GM21723 (cell line): Measurements from ENCODE around the gene WNT10A.

Experiments
- ATAC-seq: cut with Tn5 transposase; IDR thresholded peaks from one replicate; pipeline ENCODE4 v1.9.1; 2021; ENCODE audit warnings: mild to moderate bottlenecking, moderate library complexity; ENCODE audit not compliant: unreplicated experiment

Gene WNT10A

DNA sequence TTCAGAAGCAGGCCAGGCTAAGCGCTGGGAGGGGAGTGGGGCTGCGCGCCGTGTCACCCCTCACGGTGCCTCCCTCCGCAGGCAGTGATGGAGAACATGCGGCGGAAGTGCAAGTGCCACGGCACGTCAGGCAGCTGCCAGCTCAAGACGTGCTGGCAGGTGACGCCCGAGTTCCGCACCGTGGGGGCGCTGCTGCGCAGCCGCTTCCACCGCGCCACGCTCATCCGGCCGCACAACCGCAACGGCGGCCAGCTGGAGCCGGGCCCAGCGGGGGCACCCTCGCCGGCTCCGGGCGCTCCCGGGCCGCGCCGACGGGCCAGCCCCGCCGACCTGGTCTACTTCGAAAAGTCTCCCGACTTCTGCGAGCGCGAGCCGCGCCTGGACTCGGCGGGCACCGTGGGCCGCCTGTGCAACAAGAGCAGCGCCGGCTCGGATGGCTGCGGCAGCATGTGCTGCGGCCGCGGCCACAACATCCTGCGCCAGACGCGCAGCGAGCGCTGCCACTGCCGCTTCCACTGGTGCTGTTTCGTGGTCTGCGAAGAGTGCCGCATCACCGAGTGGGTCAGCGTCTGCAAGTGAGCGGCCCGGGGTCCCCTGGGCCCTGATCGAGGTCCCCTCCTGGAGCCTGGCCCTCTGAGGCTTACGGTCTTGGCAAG lies 12.2 kb downstream of the WNT10A start:
- ATAC-seq: peak; percentile 44

DNA sequence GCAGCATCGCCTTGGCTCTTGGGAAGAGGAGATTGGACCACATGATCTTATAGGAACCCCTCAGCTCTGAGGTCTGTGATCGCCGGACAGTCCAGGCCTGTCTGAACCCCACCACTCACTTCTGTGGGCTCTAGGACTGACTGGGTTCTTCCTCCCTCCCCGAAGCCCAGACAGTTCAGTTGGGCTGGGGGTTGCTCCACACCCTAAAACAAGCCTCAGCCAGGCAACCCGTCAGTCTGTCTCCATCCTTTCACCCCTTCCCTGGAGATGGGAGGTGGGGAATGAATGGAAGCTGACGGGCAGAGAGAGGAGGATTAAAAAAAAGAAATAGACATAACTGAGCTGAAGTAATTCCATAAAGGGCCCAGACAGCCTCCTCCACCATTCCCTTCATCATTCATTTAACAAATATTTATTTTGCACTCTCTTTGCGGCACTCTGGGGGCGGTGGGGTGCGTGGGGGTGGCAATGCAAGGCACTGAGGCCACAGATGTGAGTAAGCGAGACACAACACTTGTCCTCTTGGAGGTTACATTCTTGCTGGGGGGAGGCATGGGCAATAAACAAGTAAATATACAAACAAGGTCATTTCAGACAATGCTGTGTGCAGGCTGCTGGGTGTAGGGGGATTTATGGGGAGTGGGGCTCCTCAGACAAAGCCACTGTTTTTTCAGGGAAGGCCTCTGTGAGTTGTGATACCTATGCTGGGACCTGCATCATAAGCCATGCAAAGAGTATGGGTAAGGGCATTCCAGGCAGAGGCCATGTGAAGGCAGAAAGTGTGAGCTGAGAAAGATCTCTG lies 12.9 kb downstream of the WNT10A start:
- ATAC-seq: no peak

DNA sequence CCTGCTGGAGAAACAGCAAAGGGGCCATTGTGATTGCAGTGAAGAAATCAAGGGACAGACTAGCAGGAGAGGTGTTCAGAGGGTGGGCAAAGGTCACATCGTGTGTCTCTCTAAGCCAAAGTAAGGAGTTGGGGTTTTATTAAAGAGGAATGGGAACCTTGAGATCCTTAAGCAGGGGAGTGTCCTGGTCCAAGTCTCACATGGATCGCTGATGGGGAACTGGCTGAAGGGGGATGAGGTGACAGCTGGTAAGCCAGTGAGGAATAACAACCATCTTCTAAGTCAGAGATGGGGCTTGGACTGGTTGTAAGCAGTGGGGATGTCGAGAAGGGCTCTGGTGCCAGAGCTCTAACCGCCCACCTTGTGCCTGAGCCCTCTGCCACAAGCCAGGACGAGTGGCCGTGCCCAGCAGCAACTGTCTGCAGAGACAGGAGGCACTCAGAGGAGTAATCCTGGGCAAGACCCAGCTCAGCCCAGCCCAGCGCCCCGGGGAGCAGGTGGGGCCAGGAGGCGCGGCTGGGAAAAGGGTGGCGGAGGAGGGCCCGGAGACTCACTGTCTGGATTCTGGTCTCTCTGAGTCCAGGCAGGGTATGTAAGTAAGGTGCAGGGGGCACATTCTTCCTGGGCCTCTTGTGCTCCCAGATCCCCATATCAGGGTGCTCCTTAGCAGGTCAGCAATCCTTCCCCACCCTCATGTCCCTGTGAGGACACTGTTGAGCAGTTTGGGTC lies 13.7 kb downstream of the WNT10A start:
- ATAC-seq: no peak

DNA sequence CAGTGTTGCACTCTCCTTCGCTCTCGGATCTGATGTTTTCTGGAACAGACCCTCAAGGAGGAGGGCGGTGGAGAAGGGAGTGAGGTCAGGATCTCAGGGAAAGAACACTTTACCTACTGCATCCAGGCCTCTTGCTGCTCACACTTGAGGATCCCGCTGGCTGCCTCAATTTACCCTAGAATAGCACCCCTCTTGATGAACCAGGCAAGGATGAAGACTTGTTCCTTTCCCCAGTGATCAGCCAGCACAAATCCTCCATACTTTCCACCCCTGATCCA lies 14.2 kb downstream of the WNT10A start:
- ATAC-seq: no peak

DNA sequence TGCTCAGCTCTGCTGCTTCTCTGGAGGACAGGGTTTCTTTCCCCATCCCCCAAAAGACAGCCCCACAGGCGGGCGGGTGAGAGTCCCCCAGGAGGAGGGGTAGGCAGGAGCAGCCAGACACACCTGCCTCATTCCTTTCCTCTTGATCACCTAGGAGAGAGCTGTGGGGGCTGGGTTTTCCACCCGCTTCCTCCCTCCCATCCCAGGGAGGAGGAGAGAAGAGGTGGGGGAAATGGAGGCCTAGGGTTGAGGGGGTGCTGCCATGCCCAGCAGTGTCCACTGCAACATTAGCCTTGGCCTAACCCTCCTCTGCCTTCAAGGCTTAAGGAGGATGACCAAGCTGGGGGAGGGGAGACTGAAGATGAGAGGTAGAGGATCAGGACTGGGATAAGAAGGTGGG lies 14.7 kb downstream of the WNT10A start:
- ATAC-seq: no peak

DNA sequence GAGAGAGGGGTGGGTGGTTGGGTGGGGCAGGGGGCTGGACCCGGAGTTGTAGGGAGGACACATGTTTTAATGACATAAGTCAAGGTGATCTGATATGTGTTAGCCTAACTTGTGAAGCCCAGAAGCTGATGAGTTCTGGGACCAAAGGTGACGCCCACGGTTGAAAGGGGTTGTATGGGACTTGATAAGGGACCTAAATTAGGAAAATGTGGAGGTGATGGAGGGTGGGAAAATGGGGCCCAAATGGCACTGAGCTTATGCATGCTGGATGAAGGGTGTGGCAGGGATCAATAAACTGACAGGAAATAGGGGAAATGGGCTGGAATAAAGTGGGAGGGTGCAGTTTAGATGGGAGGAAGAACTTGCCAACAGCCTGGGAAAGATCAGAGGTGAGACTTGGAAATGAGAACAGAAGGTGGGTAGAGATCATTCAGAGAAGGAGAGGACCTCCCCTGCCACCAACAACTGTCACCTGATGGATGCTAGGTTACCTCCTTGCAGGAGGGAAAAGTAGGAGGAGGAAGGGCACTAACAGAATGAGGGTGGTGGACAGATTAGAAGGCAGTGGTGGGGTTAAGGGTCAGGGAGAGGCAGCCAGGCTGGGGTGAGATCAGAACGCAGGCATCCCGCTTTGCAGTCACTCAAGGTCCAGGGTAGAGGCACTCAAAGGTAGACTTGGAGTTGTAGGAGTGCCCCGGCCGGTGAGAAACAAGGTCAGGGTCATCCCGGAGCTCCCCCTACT lies 15.3 kb downstream of the WNT10A start:
- ATAC-seq: peak; percentile 14

DNA sequence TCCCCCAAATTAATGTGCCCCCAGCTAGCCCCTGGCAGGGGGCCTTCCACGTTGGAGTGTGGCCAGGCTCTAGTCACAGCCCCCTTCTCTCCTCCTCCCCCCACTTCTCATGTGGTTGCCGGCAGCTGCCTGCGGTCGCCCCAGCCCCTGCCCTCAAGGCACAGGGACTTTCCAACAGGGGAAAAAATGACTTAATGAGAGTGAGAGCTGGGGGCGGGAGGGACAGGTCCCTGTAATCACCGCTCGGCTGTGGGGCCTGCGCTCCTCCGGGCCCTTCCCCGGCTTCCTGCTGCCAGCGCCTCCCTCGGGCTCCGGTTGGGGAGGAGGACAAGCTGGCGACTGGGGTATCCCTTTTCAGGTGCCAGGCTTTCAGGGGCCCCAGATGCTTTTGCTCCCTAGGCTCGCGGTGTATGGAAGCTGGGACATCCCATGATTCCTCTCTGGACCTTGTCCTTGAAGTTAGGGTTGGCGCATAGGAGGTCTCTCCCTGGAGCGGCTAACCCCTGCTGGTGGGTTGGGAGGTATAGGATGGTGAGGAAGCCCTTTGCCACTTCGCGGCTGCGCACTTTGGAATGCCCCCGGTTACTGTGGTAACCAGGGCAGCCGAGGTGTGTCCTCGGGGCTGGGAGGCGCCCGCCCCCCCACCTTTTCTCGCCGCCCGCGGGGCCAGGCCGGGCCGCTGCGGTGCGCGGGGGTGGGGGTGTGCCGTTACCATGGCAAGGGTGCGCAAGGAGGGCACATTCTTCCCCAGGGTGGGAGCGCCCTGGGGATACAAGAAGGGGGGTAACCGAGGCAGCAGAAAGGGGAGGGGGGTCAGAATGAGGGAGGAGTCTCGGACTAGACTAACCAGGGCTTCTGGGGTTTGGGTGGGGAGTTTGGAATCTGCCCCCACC lies 16.1 kb downstream of the WNT10A start:
- peak; percentile 58 for ATAC-seq

DNA sequence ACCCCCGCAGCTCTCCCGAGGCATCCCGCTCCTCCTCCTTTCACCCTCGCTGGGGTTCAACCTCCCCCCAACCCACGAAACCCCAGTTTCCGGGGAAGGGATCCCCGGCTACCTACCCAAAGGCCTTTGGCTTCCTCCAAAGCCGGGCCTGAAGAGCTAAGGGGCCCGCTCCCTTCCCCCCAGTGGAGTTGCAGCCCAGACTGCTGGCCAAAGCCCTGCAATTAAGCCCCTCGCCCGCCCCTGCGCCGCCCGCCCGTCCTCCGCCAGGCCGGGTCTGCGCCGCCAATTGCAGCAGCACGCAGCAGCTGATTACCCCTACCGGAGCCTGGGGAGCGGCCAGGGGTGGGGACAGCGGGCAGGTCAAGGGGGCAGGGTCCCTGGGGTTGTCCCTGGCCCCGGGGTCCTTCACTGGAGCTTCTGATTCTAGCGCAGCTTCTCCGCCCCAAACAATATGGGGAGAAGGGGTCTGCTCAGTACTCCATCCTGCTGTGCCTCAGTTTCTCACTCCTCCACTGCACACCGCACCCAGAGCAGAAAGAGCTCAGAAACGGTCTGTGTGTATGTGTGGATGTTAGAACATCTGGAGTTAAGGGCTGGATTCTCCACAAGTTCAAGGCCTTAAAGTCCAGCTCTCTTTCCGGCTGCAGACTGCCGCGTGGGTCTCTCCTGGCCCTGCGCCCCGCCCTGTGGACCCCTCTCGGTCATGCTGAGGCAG lies 16.9 kb downstream of the WNT10A start:
- no peak for ATAC-seq

DNA sequence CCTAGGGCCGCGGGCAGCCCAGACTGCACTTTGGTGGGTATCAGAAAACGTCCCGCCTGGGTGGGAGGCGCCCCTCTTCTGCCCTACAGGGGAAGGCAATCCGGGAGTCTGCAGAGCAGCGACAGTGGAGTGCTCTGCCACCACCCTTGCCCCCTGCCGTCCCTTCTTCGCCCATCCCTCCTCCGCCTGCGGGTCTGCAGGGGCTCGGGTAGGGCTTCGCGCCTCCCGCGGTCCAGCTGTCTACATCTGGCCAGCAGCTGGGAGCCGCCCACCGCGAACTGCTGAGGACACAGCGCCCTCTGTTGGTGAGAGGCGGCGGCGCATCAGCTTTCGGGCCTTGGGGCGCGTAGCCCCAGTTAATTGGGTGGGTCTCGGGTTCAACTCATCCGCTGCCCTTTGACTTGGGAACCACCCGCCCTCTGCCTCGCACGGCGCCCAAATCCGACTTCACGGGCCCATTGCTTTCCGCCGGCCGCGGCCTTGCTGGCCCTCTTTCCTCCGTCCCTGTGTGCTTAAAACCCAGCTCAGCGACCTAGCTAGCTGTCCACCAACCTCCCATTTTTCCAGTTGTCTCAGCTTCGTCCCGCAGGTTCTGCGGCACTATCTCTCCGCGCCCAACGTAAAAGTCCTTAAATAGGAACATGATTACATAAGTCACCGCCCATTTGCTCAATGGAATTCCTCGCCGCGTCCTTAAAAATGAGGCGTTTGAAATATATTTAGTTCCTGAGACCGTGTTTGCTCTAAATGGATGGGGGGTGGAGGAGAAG lies 17.6 kb downstream of the WNT10A start:
- ATAC-seq: peak; percentile 43

DNA sequence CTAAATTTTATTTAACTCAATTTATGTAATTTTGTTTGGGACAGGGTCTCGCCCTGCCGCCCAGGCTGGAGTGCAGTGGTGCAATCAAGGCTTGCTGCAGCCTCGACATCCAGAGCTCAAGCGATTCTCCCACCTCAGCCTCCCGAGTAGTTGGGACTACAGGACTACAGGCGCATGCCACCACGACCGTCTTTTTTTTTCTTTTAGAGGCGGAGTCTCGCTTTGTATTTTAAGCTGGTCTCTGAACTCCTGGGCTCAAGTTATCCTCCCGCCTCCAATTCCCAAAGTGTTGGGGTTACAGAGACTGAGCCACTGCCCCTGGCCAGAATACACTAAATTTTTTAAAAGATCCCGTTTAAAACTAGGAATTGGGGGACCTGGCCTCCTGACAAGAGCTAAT lies 18.5 kb downstream of the WNT10A start:
- ATAC-seq: no peak

DNA sequence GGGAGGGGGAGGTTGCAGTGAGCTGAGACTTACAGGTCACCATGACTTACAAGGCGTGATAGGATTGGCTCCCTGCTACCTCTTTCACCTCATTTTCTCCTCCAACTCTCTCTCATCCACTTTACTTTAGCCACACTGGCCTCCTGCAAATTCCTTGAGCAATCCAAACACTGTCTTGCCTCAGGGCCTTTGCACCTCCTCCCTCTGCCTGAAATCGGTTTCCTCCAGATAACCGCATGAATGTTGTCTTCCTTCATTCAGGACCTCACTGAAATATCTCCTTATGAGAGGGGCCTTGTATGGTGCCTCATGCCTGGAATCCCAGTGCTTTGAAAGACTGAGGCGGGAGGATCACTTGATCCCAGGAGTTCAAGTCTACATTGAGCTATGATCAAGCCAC lies 21.8 kb downstream of the WNT10A start:
- ATAC-seq: no peak

DNA sequence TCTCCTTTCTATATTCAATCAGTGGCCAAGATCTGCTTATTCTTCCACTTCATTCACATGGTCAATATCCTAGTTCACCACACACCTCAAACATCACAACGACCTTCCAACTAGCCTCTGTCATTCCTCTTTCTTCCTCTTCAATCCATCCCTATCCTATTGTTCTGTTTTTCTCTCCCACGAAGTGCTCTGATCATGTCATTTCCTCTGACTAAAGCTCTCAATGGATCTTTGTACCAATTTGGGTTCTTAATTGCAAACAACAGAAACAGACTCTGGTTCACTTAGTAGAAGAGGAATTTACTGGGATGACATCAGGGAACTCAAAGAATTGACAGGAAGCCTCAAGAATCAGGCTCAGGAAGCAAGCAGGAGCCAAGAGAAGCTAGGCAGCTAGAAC lies 23.5 kb downstream of the WNT10A start:
- no peak for ATAC-seq

DNA sequence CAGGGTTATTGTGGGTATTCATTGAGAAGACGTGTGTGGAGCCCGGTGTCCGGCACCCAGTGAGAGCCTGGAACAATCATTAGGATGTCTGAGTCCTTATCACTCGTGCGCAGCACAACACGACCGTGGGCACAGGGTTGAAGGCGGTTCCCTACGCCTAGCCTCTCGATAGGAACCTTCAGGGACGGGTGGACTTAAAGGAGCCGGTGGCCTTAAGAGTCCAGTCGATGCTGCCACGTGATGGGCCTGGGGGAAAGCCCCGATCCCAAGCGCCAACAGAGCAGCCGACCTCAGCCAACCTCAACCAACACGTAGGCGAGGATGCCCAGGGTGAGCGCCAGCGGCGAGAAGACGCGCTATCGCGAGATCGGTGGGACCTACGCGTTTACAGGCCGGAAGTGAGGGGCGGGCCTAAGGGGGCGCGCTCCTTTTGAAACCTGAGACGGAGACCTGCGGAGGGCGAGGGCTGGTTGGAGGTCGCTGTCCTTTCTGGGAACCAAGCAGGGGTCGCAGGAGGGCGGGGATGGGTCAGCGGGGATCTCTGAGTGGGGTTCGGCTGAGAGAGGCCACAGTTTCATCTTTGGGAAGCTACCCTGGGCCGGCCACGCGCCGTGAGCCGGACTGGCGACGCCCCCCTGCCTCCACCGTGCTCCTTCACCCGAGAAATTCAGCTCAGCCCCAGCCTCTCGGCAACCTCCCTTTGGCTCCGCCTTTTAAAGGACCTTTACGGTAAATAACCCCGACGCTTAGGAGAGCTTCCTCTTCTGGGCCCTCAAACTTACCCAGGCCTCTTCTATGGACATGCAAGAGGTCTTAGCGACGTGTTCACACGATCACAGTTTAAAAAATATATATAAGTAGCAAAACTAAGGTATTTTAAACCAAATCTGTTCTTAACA lies 28.3 kb downstream of the WNT10A start:
- peak; percentile 95 for ATAC-seq

DNA sequence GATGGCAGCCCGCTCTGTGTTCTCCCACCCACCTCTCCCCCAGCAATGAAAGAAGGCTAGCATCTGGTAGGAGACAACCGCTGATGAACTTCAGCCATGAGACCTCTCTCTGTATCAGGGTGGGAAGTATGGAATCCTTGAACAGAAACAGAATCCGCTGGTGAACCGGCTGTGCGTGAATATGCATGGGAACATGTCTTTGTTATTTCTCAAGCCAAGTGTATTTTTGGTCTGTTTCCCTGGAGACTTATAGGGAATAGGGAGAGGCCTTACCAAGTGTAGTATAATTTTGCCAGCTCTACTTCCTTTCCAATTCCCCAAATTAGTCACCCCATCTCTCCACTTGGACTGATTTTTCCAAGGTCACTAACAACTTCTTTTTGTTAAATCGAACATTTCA lies 30.1 kb downstream of the WNT10A start:
- ATAC-seq: no peak

DNA sequence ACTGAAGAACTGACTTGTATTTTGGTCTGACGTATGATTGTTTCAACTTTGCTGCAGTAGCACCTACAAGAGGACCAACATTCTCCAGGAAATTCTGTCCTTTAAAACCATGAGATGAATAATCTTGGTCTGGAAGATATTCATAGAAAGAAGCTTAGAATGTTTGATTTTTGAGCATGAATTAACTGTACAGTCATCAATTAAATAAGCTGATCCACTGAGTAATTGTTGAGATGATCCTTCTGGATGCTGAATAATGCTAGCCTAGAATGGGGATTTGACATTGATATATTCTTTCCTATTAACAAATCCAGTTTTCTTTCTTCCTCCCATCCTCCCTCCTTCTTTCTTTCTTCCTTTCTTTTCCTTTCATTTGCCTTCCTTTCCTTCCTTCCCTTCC lies 39.9 kb downstream of the WNT10A start:
- no peak for ATAC-seq

DNA sequence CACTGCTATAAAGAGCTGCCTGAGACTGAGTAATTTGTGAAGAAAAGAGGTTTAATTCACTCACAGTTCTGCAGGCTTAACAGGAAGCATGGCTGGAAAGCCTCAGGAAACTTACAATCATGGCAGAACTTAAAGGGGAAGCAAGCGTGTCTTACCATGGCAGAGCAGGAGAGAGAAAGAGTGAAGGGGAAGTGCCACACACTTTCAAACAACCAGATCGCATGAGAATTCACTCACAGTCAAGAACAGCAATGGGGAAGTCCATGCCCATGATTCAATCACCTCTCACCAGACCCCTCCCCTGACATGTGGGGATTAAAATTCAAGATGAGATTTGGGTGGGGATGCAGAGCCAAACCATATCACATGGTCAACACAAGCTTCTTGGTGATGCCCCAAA lies 44.1 kb downstream of the WNT10A start:
- no peak for ATAC-seq

DNA sequence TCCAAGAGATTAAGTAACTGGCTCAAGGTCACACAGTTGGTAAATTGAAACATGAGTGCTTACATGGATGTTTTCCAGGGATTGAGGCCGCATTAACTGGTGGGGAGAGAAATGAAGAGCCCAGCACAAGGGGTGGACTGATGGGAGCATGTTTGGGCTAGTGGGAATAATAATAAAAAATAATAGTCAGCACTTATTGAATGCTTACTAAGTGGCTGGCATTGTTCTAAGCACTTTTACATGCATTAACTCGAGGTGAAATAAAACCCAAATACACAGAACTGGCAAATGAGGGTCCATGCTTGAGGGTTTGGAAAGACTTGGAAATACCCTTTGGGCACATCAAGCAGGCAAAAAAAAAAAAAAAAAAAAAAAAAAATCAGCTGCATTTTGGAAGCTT lies 44.8 kb downstream of the WNT10A start:
- no peak for ATAC-seq

DNA sequence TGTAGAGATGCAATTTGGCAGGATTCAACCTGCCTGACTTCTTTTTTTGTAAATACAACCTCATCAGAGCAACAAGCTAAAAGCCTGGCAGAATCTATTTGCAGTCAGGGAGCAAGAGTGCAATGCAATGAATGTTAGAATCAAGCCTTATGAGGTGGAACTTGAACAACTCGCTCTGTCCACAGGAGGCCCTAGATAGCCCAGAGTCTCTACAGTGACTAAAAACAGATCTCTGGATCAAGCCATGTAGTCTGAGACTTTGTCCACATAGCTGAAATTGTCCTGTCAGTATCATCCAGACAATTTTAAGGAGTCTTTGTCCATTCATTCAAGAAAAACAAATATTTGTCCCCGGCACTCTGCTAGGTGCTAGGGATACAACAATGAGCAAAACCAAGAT lies 46.8 kb downstream of the WNT10A start:
- no peak for ATAC-seq
